OCI-LY1 (cell line): ENCODE data around the gene DOCK1.

Experiments used
- H2AFZ ChIP-seq: fragments of 200-600 bp; sonication (generic), shearing (Covaris generic); 2 replicates; pipeline ENCODE4 v1.6.0; 2014; ENCODE audit warnings: antibody characterized with exemption, mild to moderate bottlenecking, low read length
- H3F3A ChIP-seq: fragments of 200-600 bp; sonication (generic), shearing (Covaris generic); 2 replicates; pipeline ENCODE4 v1.6.0; 2014; ENCODE audit warnings: mild to moderate bottlenecking, antibody characterized with exemption, low read length, moderate library complexity; ENCODE audit not compliant: insufficient read depth
- H3K27ac ChIP-seq: fragments of 200-600 bp; sonication (generic); 2 replicates; pipeline ENCODE4 v1.5.1; 2014; ENCODE audit warnings: low read length, mixed run types, mild to moderate bottlenecking, low read depth; ENCODE audit not compliant: poor library complexity, severe bottlenecking
- H3K27me3 ChIP-seq: fragments of 200-600 bp; sonication (generic); 2 replicates; pipeline ENCODE4 v1.6.0; 2014; ENCODE audit warnings: antibody characterized with exemption, mild to moderate bottlenecking, low read length, moderate library complexity; ENCODE audit not compliant: insufficient read depth
- H3K36me3 ChIP-seq: fragments of 200-600 bp; sonication (generic); 2 replicates; pipeline ENCODE4 v1.6.1; 2014; ENCODE audit warnings: mild to moderate bottlenecking, antibody characterized with exemption, low read length, moderate library complexity, mixed read lengths; ENCODE audit not compliant: insufficient read depth
- H3K4me1 ChIP-seq: fragments of 200-600 bp; sonication (generic); 2 replicates; pipeline ENCODE4 v1.5.1; 2014; ENCODE audit warnings: mild to moderate bottlenecking, low read length, moderate library complexity; ENCODE audit not compliant: insufficient read depth, severe bottlenecking
- H3K4me2 ChIP-seq: fragments of 200-600 bp; sonication (generic), shearing (Covaris generic); 2 replicates; pipeline ENCODE4 v1.6.1; 2014; ENCODE audit warnings: low read length
- H3K4me3 ChIP-seq: fragments of 200-600 bp; sonication (generic); 2 replicates; pipeline ENCODE4 v1.5.1; 2014; ENCODE audit warnings: low read length, low read depth, mild to moderate bottlenecking, mixed read lengths; ENCODE audit not compliant: poor library complexity, severe bottlenecking
- H3K79me2 ChIP-seq: fragments of 200-600 bp; shearing (Covaris generic); 2 replicates; pipeline ENCODE4 v1.6.1; 2016; ENCODE audit warnings: mixed run types, low read length, mixed read lengths; ENCODE audit not compliant: insufficient read depth
- H3K9ac ChIP-seq: fragments of 200-600 bp; sonication (generic), shearing (Covaris generic); 2 replicates; pipeline ENCODE4 v1.6.1; 2014; ENCODE audit warnings: mild to moderate bottlenecking, low read length, mixed read lengths
- H3K9me2 ChIP-seq: fragments of 200-600 bp; sonication (generic), shearing (Covaris generic); 2 replicates; pipeline ENCODE4 v1.6.1; 2014; ENCODE audit warnings: low read depth, mild to moderate bottlenecking, low read length, mixed read lengths
- H3K9me3 ChIP-seq: fragments of 200-600 bp; shearing (Covaris generic); 2 replicates; pipeline ENCODE4 v1.6.1; 2014; ENCODE audit warnings: low read length, mixed read lengths
- H4K20me1 ChIP-seq: fragments of 200-600 bp; sonication (generic), shearing (Covaris generic); 2 replicates; pipeline ENCODE4 v1.6.0; 2016; ENCODE audit warnings: mild to moderate bottlenecking, low read length; ENCODE audit not compliant: insufficient read depth
- EZH2 ChIP-seq: fragments of 200-600 bp; sonication (generic), shearing (Covaris generic); IDR thresholded peaks from 2 replicates; pipeline ENCODE4 v1.8.0; 2017; ENCODE audit warnings: borderline replicate concordance, mixed run types, mild to moderate bottlenecking, antibody characterized with exemption, low read length, moderate library complexity, mixed read lengths
- TF ChIP-seq, protein P1 (sequence below): fragments of 200-600 bp; sonication (generic), shearing (Covaris generic); IDR thresholded peaks from 2 replicates; pipeline ENCODE4 v1.5.1; 2017; ENCODE audit warnings: mild to moderate bottlenecking, antibody characterized with exemption, low read length, moderate library complexity, mixed read lengths

Gene DOCK1

DNA sequence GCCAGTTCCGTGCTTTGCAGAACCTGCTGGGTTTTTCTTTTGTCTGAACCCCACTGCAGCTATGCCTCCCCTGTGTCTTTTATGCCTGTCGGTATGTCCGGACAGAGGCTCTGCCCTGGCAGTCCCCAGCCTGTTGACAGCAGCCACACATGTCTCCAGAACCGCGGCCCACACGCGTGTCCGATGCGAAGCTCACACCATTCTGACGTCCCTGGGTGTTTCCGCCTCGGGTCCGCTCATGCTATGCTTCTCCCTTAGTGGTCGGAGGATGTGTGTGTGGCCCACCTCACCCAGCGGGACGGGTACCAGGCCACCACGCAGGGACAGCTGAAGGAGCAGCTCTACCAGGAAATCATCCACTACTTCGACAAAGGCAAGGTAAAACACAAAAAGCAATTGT is 479.3 kb downstream of the DOCK1 start:
- TF ChIP-seq, protein P1, sequence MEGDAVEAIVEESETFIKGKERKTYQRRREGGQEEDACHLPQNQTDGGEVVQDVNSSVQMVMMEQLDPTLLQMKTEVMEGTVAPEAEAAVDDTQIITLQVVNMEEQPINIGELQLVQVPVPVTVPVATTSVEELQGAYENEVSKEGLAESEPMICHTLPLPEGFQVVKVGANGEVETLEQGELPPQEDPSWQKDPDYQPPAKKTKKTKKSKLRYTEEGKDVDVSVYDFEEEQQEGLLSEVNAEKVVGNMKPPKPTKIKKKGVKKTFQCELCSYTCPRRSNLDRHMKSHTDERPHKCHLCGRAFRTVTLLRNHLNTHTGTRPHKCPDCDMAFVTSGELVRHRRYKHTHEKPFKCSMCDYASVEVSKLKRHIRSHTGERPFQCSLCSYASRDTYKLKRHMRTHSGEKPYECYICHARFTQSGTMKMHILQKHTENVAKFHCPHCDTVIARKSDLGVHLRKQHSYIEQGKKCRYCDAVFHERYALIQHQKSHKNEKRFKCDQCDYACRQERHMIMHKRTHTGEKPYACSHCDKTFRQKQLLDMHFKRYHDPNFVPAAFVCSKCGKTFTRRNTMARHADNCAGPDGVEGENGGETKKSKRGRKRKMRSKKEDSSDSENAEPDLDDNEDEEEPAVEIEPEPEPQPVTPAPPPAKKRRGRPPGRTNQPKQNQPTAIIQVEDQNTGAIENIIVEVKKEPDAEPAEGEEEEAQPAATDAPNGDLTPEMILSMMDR: no peak
- TF ChIP-seq EZH2: no peak
- Histone ChIP-seq H3K4me3 (no peak overlapping the region), H3K9ac (no peak overlapping the region), H3K36me3 (no peaks in the 10 kb centered on the region), H3K27ac (no peak overlapping the region), H3K9me2 (no peaks in the 10 kb centered on the region), H3K4me2 (no peak overlapping the region), H3K27me3 (peaks cover 4% of the 10 kb centered on the region; the same call in 1 of the 2 replicates), H3K79me2 (no peaks in the 10 kb centered on the region), H3K4me1 (no peaks in the 10 kb centered on the region), H2AFZ (no peak overlapping the region), H3F3A (no peaks in the 10 kb centered on the region), H4K20me1 (no peaks in the 10 kb centered on the region), H3K9me3 (no peaks in the 10 kb centered on the region)

DNA sequence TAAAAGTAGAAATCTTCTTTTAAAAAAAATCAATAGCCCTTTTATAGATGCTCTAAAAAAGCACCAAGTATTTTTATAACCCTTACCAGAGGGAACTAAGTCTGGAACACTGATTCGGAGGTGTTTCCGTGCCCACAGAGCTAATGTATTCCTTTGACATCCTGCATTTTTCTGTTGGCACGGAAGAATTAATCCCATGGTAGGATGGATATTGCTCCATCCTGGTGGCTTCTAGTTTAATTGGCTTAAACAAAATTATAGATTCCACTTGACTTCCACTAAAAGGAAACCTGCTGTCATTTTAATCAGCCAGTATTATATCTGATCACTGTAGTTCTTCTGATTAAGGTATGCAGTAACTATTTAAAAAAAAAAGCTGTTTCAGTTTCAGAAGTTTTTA is 479.8 kb downstream of the DOCK1 start:
- TF ChIP-seq, protein P1: no peak
- no peak for TF ChIP-seq EZH2
- no peak overlapping the region for H3K4me2 ChIP-seq
- no peak overlapping the region for H2AFZ ChIP-seq
- H3K79me2 ChIP-seq: no peaks in the 10 kb centered on the region
- H3K4me1 ChIP-seq: no peaks in the 10 kb centered on the region
- H3F3A ChIP-seq: no peaks in the 10 kb centered on the region
- peaks cover 4% of the 10 kb centered on the region; the same call in 1 of the 2 replicates for H3K27me3 ChIP-seq
- no peak overlapping the region for H3K9ac ChIP-seq
- no peak overlapping the region for H3K27ac ChIP-seq
- H4K20me1 ChIP-seq: no peaks in the 10 kb centered on the region
- H3K36me3 ChIP-seq: no peaks in the 10 kb centered on the region
- H3K4me3 ChIP-seq: no peak overlapping the region
- no peaks in the 10 kb centered on the region for H3K9me3 ChIP-seq
- H3K9me2 ChIP-seq: no peaks in the 10 kb centered on the region

DNA sequence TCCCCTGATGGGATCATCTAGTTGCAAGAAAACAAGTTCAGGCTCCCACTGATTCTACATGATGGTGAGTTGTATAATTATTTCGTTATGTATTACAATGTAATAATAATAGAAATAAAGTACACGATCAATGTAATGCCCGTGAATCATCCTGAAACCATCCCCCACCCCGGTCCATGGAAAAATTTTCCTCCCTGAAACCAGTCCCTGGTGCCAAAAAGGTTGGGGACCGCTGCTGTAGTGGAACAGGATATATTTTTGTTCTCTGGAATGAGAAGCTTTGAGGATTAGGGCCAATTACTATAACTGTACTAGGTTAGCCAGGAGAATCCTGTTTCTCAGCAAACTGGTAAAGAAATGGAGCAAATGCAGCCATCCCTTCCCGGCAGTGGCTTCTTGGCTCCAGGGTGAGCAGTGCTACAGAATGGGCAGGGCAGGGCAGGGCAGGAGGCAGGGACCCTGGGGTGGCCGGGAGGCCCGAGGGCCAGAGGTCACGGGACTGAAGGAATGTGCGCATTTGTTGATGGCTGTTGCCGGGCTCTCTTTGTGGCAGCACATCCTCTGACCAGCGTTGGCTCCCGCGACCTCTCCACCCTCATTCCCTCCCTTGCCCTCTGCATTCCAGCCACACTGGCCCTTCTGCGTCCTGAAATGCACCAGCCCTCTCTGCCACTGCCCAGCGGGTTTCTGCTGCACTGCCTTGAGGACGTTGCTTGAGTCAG is 481.5 kb downstream of the DOCK1 start:
- H2AFZ ChIP-seq: no peak overlapping the region
- peaks cover 4% of the 10 kb centered on the region; the same call in 1 of the 2 replicates for H3K27me3 ChIP-seq
- no peaks in the 10 kb centered on the region for H3K4me1 ChIP-seq
- no peak overlapping the region for H3K27ac ChIP-seq
- H4K20me1 ChIP-seq: no peaks in the 10 kb centered on the region
- H3K9me2 ChIP-seq: no peaks in the 10 kb centered on the region
- no peaks in the 10 kb centered on the region for H3K36me3 ChIP-seq
- H3K4me2 ChIP-seq: no peak overlapping the region
- no peak overlapping the region for H3K9ac ChIP-seq
- H3K9me3 ChIP-seq: no peaks in the 10 kb centered on the region
- no peaks in the 10 kb centered on the region for H3F3A ChIP-seq
- no peaks in the 10 kb centered on the region for H3K79me2 ChIP-seq
- no peak for TF ChIP-seq EZH2
- TF ChIP-seq, protein P1: no peak
- H3K4me3 ChIP-seq: no peak overlapping the region
